ENCODE results near the gene CCDC92B.
"Not testable (repeated sequence)": the region's sequence is repeated elsewhere in the genome, so short reads cannot be mapped to it uniquely, and the experiment has no call there.

The CCDC92B gene

DNA sequence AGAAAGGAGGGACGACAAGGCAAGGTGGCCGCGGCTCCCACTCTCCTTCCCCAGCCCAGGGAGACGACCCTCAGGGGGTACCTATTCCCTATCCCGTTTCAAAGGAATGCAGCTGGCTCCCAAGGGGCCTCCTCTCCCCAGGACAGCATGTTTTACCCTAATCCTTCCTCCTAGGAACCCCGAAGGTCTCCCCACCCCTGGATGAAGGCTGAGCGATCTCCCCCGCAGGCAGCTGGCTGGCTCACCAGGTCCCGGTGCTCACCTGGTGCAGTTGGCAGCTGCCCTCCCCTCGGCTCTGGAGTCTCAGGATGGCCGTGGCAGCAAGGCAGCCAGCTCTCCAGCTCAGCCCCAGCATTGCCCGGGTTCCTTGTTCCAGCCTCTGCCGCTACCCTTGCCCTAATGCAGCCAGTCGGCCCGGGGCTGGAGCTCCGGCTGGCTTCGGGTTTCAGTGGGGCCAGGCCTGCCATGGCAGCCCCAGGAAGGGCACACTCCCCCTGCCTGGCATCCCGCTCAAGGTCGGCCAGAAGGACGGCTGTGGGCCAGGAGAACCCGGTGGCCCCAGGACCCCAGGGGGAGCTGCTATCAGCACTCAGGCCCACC lies 42.4 kb downstream of the CCDC92B start:
- Histone ChIP-seq H3K36me3 (ENCODE audit: insufficient read depth, low read length) (0 out of 2 replicates have a peak, but pooled peaks cover 2% of the 10 kb centered on the region), H3K4me1 (ENCODE audit: insufficient read depth, low read length) (peaks cover 26% of the 10 kb centered on the region; the same call in 1 of the 2 replicates), H3K9me3 (ENCODE audit: control insufficient read depth, insufficient read depth, low read length) (no peaks in the 10 kb centered on the region), H3K9ac (ENCODE audit: low read depth, low read length) (no peak overlapping the region)

DNA sequence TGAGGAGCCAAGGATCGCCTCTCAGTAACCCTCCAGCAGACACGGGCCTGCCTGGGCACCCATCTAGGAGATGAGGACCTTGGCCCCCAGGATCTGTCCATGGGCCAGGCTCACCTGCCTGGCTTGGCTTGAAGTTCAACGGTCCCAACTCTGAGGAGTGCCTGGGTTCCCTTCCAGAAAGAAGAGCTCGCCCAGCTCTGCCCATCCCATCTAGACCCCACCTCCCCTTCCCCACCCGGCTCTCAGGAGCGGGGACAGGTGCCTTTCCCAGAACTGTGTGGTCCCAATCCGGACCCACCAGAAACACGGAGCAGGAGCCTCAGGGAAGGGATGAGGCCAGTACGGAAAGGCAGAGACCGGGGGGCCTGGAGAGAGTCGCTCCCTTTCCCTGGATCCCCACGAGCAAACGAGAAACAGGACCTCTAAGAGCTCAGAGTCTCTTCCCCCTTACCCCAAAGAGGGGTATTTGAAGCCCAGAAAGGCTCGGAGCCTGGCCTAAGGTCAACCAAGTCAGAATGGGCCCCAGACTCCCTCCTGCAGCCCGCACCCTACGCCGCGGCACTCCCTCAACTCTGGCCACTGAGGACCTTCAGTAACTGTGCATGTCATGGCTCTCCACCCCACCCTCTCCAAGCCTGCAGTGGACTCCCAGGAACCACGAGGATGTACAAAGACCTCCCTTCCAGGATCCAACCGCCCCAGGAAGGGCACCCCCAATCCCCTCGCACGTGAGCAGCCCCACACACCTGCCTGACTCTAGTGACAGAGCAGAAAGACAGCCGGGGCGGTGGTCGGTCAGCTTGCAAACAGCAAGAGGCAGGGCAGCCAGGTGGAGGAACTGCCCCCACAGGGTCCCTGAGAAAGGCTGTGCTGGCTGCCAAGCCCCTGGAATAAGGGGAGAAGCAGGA lies 43.3 kb downstream of the CCDC92B start:
- H3K36me3 ChIP-seq (ENCODE audit: insufficient read depth, low read length): peaks cover 2% of the 10 kb centered on the region; the same call in 1 of the 2 replicates
- no peaks in the 10 kb centered on the region for H3K9me3 ChIP-seq (ENCODE audit: control insufficient read depth, insufficient read depth, low read length)

DNA sequence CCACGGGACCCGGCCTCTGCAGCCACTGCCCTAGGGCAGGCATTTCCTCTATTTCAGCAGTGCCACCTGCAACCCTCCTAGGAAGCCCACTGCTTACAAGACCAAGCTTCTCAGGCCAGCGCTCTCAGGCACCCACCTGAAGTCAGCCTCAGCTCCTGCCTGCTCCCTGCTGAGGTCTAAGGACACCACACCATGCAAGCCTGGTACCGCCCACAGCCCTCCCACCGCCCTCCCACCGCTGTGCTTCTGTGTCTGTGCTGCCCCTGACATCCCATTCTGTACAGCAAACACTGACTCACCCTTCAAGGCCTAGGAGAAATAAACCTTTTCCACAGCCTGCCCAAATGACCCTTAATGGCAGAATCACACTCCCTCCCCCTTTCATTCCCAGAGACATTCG lies 44.2 kb downstream of the CCDC92B start:
- H3K9ac ChIP-seq (ENCODE audit: low read depth, low read length): no peak overlapping the region
- peaks cover 20% of the 10 kb centered on the region; the same call in 1 of the 2 replicates for H3K4me1 ChIP-seq (ENCODE audit: insufficient read depth, low read length)
- H3K36me3 ChIP-seq (ENCODE audit: insufficient read depth, low read length): peaks cover 8% of the 10 kb centered on the region; the same call in 1 of the 2 replicates

More for the DNA sequence above, 43.3 kb downstream of the CCDC92B start:
- Histone ChIP-seq H3K9ac (ENCODE audit: low read depth, low read length) (no peak overlapping the region), H3K4me1 (ENCODE audit: insufficient read depth, low read length) (peaks cover 26% of the 10 kb centered on the region; the same call in 1 of the 2 replicates)

DNA sequence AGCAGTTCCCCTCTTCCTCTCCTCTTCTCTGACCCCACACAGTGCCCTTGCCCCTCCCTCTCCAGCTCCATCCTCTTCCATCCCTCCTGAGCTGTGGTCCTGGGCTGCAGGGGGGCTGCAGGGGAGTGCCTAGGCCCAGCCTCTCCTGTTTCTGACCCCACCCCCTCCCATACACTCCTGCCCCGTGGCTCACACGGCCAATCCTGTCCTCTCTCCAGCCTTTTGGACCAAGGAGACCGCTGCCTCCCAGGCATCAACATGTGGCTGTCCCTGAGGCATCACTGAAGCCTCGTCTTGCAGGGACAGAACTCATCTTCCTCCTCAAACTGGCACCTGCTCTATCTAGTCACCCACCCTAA lies 44.6 kb downstream of the CCDC92B start:
- Histone ChIP-seq H3K36me3 (ENCODE audit: insufficient read depth, low read length) (peaks cover 11% of the 10 kb centered on the region; the same call in 1 of the 2 replicates), H3K9ac (ENCODE audit: low read depth, low read length) (no peak overlapping the region), H3K9me3 (ENCODE audit: control insufficient read depth, insufficient read depth, low read length) (no peaks in the 10 kb centered on the region), H3K4me1 (ENCODE audit: insufficient read depth, low read length) (peaks cover 16% of the 10 kb centered on the region; the same call in 1 of the 2 replicates)

More for the DNA sequence above, 44.2 kb downstream of the CCDC92B start:
- no peaks in the 10 kb centered on the region for H3K9me3 ChIP-seq (ENCODE audit: control insufficient read depth, insufficient read depth, low read length)

DNA sequence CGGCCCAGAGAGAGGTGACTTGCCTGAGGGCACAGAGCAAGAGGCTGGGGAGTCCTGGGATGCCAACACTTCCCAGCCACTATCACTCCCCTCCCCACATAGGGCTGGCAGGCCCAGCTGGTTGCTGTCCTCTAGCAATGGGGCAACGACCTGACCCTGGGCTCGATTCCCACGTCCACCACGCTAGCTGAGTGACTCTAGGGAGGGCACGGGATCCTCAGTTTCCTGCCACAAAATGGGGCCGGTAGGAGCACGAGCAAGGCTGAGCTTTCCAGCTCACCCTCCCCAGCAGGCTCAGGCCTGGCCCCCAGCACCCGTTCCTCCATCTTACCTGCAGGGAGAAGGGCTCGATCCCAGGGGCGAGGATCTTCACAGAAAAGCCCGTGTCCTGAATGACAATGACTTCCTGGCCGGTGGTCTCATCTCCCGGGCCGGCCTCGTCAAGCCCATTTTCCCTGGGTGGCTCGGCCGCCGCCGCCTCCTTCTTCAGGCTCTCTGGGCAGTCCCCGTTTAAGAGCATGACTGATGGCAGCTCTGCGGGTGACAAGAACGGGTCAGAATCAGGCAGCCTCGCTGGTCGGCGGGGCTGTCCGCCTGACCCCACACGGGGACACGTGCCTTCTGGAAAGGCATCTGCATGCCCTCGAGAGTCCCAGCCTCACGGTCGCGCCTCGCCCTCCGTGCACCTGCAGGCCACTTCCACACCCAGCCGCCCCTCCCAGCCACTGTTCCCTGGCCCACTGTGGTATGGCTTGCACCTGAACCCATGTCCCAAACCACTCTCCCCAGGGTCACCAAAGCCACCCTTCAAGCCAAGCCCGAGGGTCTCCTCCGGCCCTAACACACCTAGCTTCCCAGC lies 45.2 kb downstream of the CCDC92B start:
- Histone ChIP-seq H3K9me3 (ENCODE audit: control insufficient read depth, insufficient read depth, low read length) (no peaks in the 10 kb centered on the region), H3K9ac (ENCODE audit: low read depth, low read length) (no peak overlapping the region), H3K36me3 (ENCODE audit: insufficient read depth, low read length) (peaks cover 11% of the 10 kb centered on the region; the same call in 1 of the 2 replicates), H3K4me1 (ENCODE audit: insufficient read depth, low read length) (peaks cover 16% of the 10 kb centered on the region; the same call in 1 of the 2 replicates)

DNA sequence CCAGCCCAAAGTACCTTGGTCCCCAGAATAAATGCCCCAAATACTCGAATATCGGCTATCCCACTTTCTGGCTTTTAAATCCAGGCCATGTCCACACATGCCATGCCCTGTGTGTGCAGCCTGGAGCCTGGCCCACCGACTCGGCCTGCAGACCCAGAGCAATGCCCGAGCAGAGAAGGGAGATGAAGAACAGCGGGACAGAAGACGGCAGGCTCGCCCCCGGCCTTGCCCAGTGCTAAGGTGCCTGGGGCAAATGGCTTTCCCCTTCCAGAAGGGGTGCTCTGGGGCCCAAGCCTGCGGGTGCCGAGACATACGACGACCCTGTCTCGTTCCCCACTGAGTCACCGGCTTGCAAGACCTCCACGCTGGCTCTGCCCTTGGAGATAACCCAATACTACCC lies 45.8 kb downstream of the CCDC92B start:
- peaks cover 16% of the 10 kb centered on the region; the same call in 1 of the 2 replicates for H3K4me1 ChIP-seq (ENCODE audit: insufficient read depth, low read length)
- H3K36me3 ChIP-seq (ENCODE audit: insufficient read depth, low read length): peaks cover 11% of the 10 kb centered on the region; the same call in 1 of the 2 replicates
- no peak overlapping the region for H3K9ac ChIP-seq (ENCODE audit: low read depth, low read length)
- no peaks in the 10 kb centered on the region for H3K9me3 ChIP-seq (ENCODE audit: control insufficient read depth, insufficient read depth, low read length)

DNA sequence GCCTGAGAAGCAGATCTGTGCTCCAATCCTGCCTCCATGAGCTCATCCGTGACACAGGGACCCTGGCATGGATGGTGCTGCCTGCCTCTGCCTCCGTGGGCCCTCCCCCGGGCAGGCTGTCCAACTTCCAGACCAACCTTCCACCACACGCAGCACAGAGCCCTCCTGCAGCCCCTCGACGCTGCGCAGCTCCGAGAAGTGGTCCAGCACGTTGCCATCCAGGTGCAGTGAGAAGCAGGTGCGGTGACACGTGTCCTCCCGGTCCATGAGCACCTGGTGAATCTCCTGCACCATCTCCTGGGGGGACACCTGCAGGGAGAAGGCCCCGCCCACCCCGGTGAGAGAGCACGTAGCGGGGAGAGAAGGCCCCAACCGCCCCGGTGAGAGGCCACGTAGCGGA lies 46.3 kb downstream of the CCDC92B start:
- peaks cover 11% of the 10 kb centered on the region; the same call in 1 of the 2 replicates for H3K36me3 ChIP-seq (ENCODE audit: insufficient read depth, low read length)

DNA sequence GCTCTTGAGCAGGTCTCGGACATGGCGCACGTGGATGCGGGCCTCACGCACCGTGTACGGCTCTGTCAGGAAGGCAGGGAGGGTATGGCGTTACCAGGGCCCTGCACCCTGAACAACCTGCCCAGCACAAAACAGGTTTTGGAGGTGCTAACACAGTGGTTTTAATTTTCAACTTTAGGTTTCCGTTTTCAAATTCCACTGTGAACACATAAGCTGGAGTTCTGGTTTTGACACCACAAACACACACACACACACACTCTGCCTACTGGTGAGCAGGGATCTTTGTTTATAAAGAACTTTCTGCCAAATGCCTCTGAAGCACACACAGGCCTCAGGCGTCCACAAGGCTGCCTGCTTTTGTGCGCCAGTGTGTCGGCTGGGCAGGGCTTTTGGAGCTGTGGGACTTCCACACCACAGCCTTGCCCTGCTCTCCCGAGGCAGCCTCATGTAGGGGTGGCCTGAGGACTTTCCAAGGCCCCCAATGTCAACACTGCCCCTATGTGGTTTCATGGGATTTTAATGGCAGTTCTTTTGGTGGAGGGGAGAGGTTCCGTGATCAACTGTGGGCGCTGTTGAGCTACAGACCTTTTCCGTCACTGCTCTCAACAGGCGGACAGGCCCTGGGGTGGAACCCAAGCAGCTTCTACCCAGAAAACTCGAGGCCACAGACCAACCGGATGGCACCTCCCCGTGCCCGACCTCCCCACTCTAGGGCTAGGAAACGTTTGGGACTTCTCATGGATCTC lies 47.3 kb downstream of the CCDC92B start:
- no peak overlapping the region for H3K9ac ChIP-seq (ENCODE audit: low read depth, low read length)
- H3K4me1 ChIP-seq (ENCODE audit: insufficient read depth, low read length): peaks cover 4% of the 10 kb centered on the region; the same call in 1 of the 2 replicates
- no peaks in the 10 kb centered on the region for H3K9me3 ChIP-seq (ENCODE audit: control insufficient read depth, insufficient read depth, low read length)
- peaks cover 11% of the 10 kb centered on the region; the same call in 1 of the 2 replicates for H3K36me3 ChIP-seq (ENCODE audit: insufficient read depth, low read length)

More for the DNA sequence above, 46.3 kb downstream of the CCDC92B start:
- Histone ChIP-seq H3K9ac (ENCODE audit: low read depth, low read length) (no peak overlapping the region), H3K9me3 (ENCODE audit: control insufficient read depth, insufficient read depth, low read length) (no peaks in the 10 kb centered on the region), H3K4me1 (ENCODE audit: insufficient read depth, low read length) (peaks cover 13% of the 10 kb centered on the region; the same call in 1 of the 2 replicates)

DNA sequence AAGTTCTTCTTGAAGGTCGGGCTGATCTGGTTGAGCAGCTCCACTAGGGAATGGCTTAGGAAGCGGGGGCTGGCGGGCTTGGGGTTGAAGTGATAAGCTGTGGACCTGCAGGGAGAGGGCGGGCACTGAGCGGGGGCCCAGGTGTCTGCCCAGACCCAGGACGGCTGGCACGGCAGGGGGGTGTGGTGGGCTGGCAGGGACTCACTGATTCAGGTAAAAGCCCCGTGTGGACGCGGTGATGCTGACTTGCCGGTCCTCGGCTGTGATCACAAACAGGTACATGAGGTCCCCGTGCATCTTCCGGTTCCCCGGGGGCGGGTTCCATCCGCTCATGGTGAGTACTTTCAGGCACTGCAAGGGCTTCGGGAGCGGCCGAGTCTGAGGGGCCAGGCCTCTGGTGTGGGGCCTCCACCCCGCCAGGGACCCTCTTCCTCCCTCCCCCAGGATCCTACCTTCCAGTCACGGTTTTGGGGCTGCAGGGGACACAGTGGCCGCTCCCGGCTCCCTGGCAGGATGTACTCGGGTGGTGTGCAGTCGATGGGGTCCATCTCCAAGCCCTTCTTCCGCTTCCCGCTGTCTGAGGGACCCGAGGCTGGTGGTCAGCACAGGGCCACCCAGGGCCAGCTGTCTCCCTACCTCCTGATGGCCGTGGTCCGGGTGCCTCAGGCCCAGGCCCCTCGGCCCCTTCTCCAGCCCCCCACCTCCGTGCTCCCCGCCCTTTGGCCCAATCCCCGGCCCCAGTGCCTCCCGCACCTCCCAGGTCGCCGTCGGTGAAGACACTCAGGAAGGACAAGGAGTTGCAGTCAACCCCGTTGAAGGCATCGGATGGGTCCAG lies 48.1 kb downstream of the CCDC92B start:
- H3K4me1 ChIP-seq (ENCODE audit: insufficient read depth, low read length): peaks cover 4% of the 10 kb centered on the region; the same call in 1 of the 2 replicates
- H3K9me3 ChIP-seq (ENCODE audit: control insufficient read depth, insufficient read depth, low read length): no peaks in the 10 kb centered on the region
- peaks cover 11% of the 10 kb centered on the region; the same call in 1 of the 2 replicates for H3K36me3 ChIP-seq (ENCODE audit: insufficient read depth, low read length)
- H3K9ac ChIP-seq (ENCODE audit: low read depth, low read length): no peak overlapping the region

DNA sequence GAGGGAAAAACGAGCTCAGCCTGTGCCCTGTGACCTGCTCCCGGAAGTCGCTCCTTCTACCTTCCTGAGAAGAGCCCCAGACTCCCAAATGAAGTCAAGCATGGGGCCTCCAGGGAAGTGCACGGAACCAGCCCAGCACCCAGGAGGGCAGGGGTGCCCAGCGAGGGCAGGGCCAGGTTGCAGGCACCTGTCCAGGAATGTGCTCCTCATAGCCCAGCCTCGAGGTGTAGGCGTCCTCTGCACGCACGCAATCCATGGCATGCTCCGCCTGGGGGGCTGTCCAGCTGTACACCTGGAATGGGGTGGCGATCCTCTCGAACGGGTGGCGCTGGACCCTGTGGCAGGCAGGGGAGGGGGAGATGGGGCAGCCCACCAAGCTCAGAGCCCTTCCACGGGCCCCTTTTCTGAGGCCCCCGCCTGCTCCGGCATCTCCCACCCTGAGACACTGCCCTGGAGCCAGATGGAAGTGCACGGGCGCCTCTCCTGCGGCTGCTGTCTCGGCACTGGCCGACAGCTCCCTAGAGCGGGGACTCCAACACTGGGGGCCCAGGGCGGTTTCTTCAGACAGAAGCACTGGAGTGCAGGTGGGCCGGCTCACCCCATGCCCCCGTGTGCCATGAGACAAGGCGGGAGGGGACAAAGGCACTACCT lies 48.8 kb downstream of the CCDC92B start:
- no peaks in the 10 kb centered on the region for H3K9me3 ChIP-seq (ENCODE audit: control insufficient read depth, insufficient read depth, low read length)
- H3K36me3 ChIP-seq (ENCODE audit: insufficient read depth, low read length): peaks cover 11% of the 10 kb centered on the region; the same call in 1 of the 2 replicates
- H3K9ac ChIP-seq (ENCODE audit: low read depth, low read length): no peak overlapping the region
- H3K4me1 ChIP-seq (ENCODE audit: insufficient read depth, low read length): peaks cover 4% of the 10 kb centered on the region; the same call in 1 of the 2 replicates

DNA sequence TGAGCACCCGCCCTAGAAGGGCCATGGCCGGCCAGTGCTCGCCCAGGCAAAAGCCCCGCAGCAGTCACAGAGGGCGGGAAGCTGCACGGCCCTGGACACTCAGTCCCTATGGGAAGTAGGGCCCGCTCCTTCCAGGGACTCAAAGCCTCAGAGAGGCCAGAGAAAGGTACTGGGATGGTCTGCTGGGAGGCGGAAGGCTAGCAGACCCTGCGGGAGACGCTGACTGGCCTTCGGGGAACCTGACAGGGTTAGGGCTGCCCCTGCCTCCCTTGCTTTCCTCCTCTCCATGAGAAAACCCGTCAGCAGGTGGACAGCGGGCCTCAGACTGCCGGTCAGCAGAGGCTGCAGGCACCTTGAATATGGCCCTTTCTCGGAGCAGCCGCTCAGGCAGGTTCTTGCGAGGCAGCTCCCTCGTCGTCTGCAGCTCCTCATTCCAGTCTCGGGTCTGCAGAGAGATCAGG lies 49.4 kb downstream of the CCDC92B start:
- Histone ChIP-seq H3K4me1 (ENCODE audit: insufficient read depth, low read length) (peaks cover 2% of the 10 kb centered on the region; the same call in 1 of the 2 replicates), H3K9ac (ENCODE audit: low read depth, low read length) (no peak overlapping the region), H3K9me3 (ENCODE audit: control insufficient read depth, insufficient read depth, low read length) (no peaks in the 10 kb centered on the region), H3K36me3 (ENCODE audit: insufficient read depth, low read length) (peaks cover 11% of the 10 kb centered on the region; the same call in 1 of the 2 replicates)

DNA sequence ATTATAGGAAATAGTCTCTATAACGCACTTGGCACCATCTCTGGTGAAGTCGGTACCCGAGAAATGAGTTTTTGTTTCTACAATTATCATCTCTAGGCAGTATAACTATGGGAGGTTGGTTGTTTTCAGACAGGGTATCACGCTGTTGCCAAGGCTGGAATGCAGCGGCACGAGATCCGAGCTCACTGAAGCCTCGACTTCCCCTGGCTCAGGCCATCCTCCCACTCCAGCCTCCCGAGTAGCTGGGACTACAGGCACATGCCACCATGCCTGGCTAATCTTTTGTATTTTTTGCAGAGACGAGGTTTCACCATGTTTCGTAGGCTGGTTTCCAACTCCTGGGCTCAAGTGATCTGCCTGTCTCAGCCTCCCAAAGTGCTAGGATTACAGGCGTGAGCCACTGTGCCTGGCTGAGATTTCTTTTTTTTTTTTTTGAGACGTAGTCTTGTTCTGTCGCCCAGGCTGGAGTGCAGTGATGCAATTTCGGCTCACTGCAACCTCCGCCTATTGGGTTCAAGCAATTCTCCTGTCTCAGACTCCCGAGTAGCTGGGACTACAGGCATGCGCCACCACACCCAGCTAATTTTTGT lies 50.1 kb downstream of the CCDC92B start:
- H3K9ac ChIP-seq (ENCODE audit: low read depth, low read length); H3K9me3 ChIP-seq (ENCODE audit: control insufficient read depth, insufficient read depth, low read length); H3K4me1 ChIP-seq (ENCODE audit: insufficient read depth, low read length): not testable (repeated sequence)
- H3K36me3 ChIP-seq (ENCODE audit: insufficient read depth, low read length): peaks cover 11% of the 10 kb centered on the region; the same call in 1 of the 2 replicates
